ENCODE measurements around the gene CIDEB. TPM values are rescaled to one million over a fixed set of nuclear protein-coding genes. Genes with fewer than 3 reads are reported as not detected.

The CIDEB gene
- total RNA-seq, 2 donors from 2014 or later, result 19.1 to 34.0 TPM

DNA sequence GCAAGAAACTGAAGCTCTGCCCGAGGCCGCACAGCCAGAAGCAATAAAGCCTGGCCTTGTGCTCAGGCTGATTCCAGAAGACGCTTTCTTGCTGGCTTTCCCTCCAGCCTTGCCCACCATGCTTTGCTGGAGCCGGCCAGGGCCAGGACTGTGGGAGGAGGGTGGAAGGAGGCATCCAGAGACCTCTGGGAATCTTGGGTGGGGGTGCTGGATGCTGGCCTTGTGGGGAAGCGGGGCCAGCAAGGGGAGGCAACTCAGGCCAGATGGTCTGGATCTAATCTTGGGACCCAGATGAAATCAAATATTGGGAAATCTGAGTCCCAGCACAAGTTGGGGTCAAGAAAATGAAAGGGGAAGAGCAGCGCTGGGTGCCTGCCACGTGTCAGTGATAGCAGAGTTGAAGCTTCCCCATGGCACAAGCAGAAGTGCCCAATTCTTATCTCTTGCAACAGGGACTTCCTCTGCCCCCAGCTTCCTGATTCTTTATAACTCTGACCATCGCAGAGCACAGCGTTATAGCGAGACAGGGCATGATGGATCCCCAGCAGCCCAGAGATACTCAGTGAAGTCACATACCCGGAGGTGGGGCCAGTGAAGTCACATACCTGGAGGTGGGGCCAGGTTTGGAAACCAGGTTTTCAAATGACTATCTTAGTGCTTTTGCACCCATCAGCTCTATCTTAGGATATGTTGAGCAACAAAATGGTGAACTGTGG lies 30.0 kb downstream of the CIDEB start:
- Histone ChIP-seq H3K4me1 (peaks cover 37% of the 10 kb centered on the region), H3K27ac (peak overlapping the region in 1 of 4 donors; percentile 30), H3K4me3 (no peak overlapping the region), H3K9me3 (no peaks in the 10 kb centered on the region), H3K27me3 (no peaks in the 10 kb centered on the region), H3K36me3 (replicated peaks in 1 of 2; ENCODE audit: insufficient read depth in 1 of 2, low read depth in 2 of 2) (no peaks in the 10 kb centered on the region)
- ATAC-seq (no peak), DNase-seq (peak in 1 of 4 donors; percentile 49)
- WGBS, 2 donors, result 81 to 94% methylated on average over 11 of the region's 11 CpGs
- intact Hi-C loops (cut with DNase I), result no loop called here
- TF ChIP-seq POLR2A (IDR thresholded peaks at IDR 0.05), result no peak
- TF ChIP-seq, protein P1, sequence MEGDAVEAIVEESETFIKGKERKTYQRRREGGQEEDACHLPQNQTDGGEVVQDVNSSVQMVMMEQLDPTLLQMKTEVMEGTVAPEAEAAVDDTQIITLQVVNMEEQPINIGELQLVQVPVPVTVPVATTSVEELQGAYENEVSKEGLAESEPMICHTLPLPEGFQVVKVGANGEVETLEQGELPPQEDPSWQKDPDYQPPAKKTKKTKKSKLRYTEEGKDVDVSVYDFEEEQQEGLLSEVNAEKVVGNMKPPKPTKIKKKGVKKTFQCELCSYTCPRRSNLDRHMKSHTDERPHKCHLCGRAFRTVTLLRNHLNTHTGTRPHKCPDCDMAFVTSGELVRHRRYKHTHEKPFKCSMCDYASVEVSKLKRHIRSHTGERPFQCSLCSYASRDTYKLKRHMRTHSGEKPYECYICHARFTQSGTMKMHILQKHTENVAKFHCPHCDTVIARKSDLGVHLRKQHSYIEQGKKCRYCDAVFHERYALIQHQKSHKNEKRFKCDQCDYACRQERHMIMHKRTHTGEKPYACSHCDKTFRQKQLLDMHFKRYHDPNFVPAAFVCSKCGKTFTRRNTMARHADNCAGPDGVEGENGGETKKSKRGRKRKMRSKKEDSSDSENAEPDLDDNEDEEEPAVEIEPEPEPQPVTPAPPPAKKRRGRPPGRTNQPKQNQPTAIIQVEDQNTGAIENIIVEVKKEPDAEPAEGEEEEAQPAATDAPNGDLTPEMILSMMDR (IDR thresholded peaks at IDR 0.05), result no peak

DNA sequence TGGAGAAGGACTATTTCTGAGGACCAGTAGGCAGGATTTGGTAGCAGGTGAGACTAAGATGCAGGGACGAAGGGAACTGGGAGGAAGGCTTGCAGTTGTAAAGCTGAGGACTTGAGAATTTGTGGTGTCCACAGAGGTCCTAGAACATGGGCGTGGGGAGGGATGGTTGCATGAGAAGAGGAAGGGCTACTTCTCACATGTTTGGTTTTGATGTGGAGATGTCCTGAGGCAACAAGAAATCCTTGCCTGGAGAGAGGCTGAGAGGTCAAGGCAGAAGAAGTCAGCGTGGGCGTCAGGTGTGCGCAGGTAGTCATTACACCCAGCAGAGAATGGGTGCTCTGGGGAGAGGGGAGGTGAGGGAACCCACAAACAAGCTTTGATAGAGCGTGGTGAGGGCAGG lies 30.7 kb downstream of the CIDEB start:
- intact Hi-C loops (cut with DNase I), result no loop called here
- H3K36me3 ChIP-seq (replicated peaks in 1 of 2; ENCODE audit: insufficient read depth in 1 of 2, low read depth in 2 of 2), result no peaks in the 10 kb centered on the region
- no peaks in the 10 kb centered on the region for H3K27me3 ChIP-seq
- DNase-seq, result no peak
- peaks cover 44% of the 10 kb centered on the region for H3K4me1 ChIP-seq
- H3K9me3 ChIP-seq, result no peaks in the 10 kb centered on the region
- WGBS, 2 donors, result 85 to 90% methylated on average over 6 of the region's 6 CpGs
- no peak overlapping the region for H3K27ac ChIP-seq
- TF ChIP-seq POLR2A (IDR thresholded peaks at IDR 0.05), result no peak
- TF ChIP-seq, protein P1 (IDR thresholded peaks at IDR 0.05), result no peak
- no peak for ATAC-seq
- H3K4me3 ChIP-seq, result no peak overlapping the region

DNA sequence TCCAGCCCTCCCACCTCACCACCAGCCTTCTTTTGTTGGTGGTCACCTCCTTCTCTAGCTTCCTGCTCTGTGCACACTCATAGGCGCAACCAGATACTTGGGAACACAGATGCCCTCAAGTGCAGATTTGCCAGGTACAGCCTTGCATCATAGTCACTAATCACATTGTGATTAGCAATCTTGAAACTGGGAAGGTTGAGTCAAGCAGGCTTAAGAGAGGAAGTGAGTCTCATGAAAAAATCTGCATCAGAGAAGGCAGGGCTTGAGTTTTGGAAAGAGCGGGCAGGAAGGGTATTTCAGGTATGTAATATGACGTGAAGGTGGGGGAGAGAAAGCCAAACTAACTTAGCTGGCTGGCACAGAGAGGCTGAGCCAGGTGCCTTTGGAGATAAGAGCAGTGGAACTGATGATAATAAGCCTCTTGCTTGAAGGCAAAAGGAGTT lies 33.7 kb downstream of the CIDEB start:
- H3K27ac ChIP-seq, result peak overlapping the region; percentile 71 to 96 (median 84)
- no peaks in the 10 kb centered on the region for H3K27me3 ChIP-seq
- H3K4me3 ChIP-seq, result no peak overlapping the region
- ATAC-seq, result peak; percentile 79
- peak in 1 of 3 donors; percentile 46 for TF ChIP-seq POLR2A (IDR thresholded peaks at IDR 0.05)
- TF ChIP-seq, protein P1 (IDR thresholded peaks at IDR 0.05), result no peak
- H3K36me3 ChIP-seq (replicated peaks in 1 of 2; ENCODE audit: insufficient read depth in 1 of 2, low read depth in 2 of 2), result peaks cover 0 to 1% of the 10 kb centered on the region in 2 donors
- DNase-seq, result peak; percentile 71 to 90 (median 78)
- intact Hi-C loops (cut with DNase I), result no loop called here
- no peaks in the 10 kb centered on the region for H3K9me3 ChIP-seq
- peaks cover 51% of the 10 kb centered on the region for H3K4me1 ChIP-seq
- 22 to 36% methylated on average over 3 of the region's 3 CpGs for WGBS, 2 donors

DNA sequence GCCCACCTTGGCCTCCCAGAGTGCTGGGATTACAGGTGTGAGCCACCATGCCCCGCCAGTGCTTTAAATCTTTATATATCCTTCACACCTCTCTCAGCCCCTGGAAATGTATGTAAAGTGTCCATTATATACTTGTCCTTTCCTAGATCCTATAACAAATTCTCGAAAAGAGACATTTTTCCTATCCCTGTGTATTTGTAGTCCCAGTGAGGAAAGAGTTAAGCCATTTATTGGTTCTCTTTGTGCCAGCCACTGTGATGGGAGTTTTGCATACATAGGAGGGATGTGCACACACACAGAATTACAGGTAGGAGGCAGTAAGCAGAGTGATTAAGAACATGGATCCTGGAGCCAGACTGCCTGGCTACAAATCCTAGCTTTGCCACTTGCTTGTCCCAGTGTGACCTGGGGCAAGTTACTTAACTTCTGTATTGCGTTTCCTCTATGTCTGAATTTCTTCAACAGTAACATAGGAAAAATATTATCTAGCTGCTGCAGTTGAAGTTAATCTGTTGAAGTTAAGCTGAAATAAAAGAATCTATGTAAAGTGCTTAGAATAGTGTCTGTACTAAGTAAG lies 34.3 kb downstream of the CIDEB start:
- 42 to 56% methylated on average over 3 of the region's 3 CpGs for WGBS, 2 donors
- Histone ChIP-seq H3K4me1 (peaks cover 45% of the 10 kb centered on the region), H3K9me3 (no peaks in the 10 kb centered on the region), H3K27ac (peak overlapping the region; percentile 71 to 96 (median 84)), H3K27me3 (no peaks in the 10 kb centered on the region), H3K36me3 (replicated peaks in 1 of 2; ENCODE audit: insufficient read depth in 1 of 2, low read depth in 2 of 2) (peaks cover 0 to 4% of the 10 kb centered on the region in 2 donors), H3K4me3 (no peak overlapping the region)
- TF ChIP-seq, protein P1 (IDR thresholded peaks at IDR 0.05), result peak in 4 of 7 experiments; percentile 5 to 26 (median 22)
- no peak for TF ChIP-seq POLR2A (IDR thresholded peaks at IDR 0.05)
- ATAC-seq (no peak), DNase-seq (peak in 2 of 4 donors; percentile 26 to 40)
- intact Hi-C loops (cut with DNase I), result no loop called here

All from body of pancreas (tissue), 4 donors.